Keratinocyte (primary cell): ENCODE data around the gene GRWD1.

Experiments
- CTCF ChIP-seq, 3 experiments: IDR thresholded peaks in 1 of 3; conservative IDR thresholded peaks in 1 of 3; optimal IDR thresholded peaks in 1 of 3; 2 replicates in 2 of 3; 3 replicates in 1 of 3; pipeline versions ENCODE3 to v1.5.1; 2011; ENCODE audit warnings: low read length in 3 of 3, mild to moderate bottlenecking in 3 of 3, moderate library complexity in 2 of 3, control low read depth in 1 of 3, inconsistent platforms in 1 of 3; ENCODE audit not compliant: insufficient read depth in 2 of 3; ENCODE audit errors: extremely low read depth in 1 of 3
- EZH2 ChIP-seq: IDR thresholded peaks from one replicate; pipeline ENCODE4 v1.6.1; 2012; ENCODE audit warnings: inconsistent platforms, mild to moderate bottlenecking, low read length, moderate library complexity

GRCh38 chr19:48506138-48506733 lies 60.5 kb downstream of the GRWD1 start:
- peak; percentile 39 to 54 (median 49) for TF ChIP-seq CTCF (optimal IDR thresholded peaks at IDR 0.05 in 1 of 3, IDR thresholded peaks at IDR 0.05 in 1 of 3, conservative IDR thresholded peaks at IDR 0.05 in 1 of 3; ENCODE audit: extremely low read depth in 1 of 3, insufficient read depth in 2 of 3, low read length in 3 of 3)
- TF ChIP-seq EZH2 = no peak
